Suprapubic skin (tissue), 3 donors: ENCODE data around the gene TTC13.

Source experiments
- POLR2A ChIP-seq, 2 donors: fragments of 450-650 bp; IDR thresholded peaks; one replicate each; pipeline ENCODE4 v1.6.1; 2017; ENCODE audit warnings: antibody characterized with exemption in 2 of 2, mild to moderate bottlenecking in 2 of 2, moderate library complexity in 2 of 2
- TF ChIP-seq, protein P1 (sequence below), 2 donors: fragments of 200-600 bp in 1 of 2; fragments of 450-650 bp in 1 of 2; sonication (generic) in 1 of 2; IDR thresholded peaks; one replicate each; pipeline ENCODE4 v1.5.1; 2016 to 2019; ENCODE audit warnings: antibody characterized with exemption in 2 of 2, mild to moderate bottlenecking in 1 of 2, moderate library complexity in 1 of 2

DNA sequence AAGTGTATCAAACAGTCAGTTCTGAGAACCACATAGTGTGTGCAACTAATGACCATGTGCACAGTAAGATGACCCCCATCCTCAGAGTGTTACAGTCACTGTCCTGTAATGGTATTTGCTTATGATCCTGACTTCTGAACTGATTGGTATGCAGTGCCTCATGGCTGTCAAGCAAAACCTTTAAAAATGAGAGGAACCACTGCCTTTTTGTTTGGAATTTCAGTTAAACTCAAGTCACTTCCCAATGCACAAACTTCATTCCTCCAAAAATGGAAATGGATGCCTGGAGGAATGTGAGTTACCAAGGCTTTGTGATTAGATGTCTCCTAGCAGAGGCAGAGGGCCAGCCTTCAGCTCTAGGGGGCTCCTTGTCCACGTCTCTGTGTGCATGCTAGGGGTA lies 120.8 kb downstream of the TTC13 start:
- TF ChIP-seq, protein P1, sequence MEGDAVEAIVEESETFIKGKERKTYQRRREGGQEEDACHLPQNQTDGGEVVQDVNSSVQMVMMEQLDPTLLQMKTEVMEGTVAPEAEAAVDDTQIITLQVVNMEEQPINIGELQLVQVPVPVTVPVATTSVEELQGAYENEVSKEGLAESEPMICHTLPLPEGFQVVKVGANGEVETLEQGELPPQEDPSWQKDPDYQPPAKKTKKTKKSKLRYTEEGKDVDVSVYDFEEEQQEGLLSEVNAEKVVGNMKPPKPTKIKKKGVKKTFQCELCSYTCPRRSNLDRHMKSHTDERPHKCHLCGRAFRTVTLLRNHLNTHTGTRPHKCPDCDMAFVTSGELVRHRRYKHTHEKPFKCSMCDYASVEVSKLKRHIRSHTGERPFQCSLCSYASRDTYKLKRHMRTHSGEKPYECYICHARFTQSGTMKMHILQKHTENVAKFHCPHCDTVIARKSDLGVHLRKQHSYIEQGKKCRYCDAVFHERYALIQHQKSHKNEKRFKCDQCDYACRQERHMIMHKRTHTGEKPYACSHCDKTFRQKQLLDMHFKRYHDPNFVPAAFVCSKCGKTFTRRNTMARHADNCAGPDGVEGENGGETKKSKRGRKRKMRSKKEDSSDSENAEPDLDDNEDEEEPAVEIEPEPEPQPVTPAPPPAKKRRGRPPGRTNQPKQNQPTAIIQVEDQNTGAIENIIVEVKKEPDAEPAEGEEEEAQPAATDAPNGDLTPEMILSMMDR (IDR thresholded peaks at IDR 0.05) = no peak
- TF ChIP-seq POLR2A (IDR thresholded peaks at IDR 0.05) = no peak
